HG02885 (cell line): ENCODE measurements around the gene CDC42EP1.
"Not testable (repeated sequence)": the region's sequence is repeated elsewhere in the genome, so short reads cannot be mapped to it uniquely, and the experiment has no call there.

Source experiments
- ATAC-seq: cut with Tn5 transposase; IDR thresholded peaks from one replicate; pipeline ENCODE4 v1.9.1; 2021; ENCODE audit warnings: mild to moderate bottlenecking; ENCODE audit not compliant: unreplicated experiment, poor library complexity

CDC42EP1 gene

GRCh38 chr22:37559901-37560607 is at the start of gene CDC42EP1:
CDC42EP1 (plus strand) TSS chr22:37560480; CDS start chr22:37566350, 5,870 bp downstream.
- no peak for ATAC-seq

GRCh38 chr22:37511395-37512104 is 48.7 kb upstream of the CDC42EP1 start:
- no peak for ATAC-seq

- ATAC-seq: no peak
Observed at GRCh38 chr22:37514526-37515051, 45.7 kb upstream of the CDC42EP1 start.

- ATAC-seq: no peak
Observed at GRCh38 chr22:37515901-37516300, 44.4 kb upstream of the CDC42EP1 start.

- ATAC-seq: no peak
Observed at GRCh38 chr22:37516456-37516855, 43.8 kb upstream of the CDC42EP1 start.

GRCh38 chr22:37517826-37518450 is 42.3 kb upstream of the CDC42EP1 start:
- ATAC-seq: no peak

- ATAC-seq: no peak
Observed at GRCh38 chr22:37518509-37519267, 41.6 kb upstream of the CDC42EP1 start.

GRCh38 chr22:37519268-37520195 is 40.7 kb upstream of the CDC42EP1 start, which contains the start of gene CARD10:
CARD10 (minus strand) TSS chr22:37519415; CDS start chr22:37519200, 215 bp downstream.
- no peak for ATAC-seq

- ATAC-seq: no peak
Observed at GRCh38 chr22:37520776-37521191, 39.5 kb upstream of the CDC42EP1 start.

- ATAC-seq: no peak
Observed at GRCh38 chr22:37521236-37521739, 39.0 kb upstream of the CDC42EP1 start.

- ATAC-seq: no peak
Observed at GRCh38 chr22:37522482-37522881, 37.8 kb upstream of the CDC42EP1 start.

GRCh38 chr22:37525073-37525745 is 35.1 kb upstream of the CDC42EP1 start:
- no peak for ATAC-seq

GRCh38 chr22:37525746-37526350 is 34.4 kb upstream of the CDC42EP1 start:
- no peak for ATAC-seq

- no peak for ATAC-seq
Observed at GRCh38 chr22:37526376-37526775, 33.9 kb upstream of the CDC42EP1 start.

GRCh38 chr22:37527081-37527752 is 33.1 kb upstream of the CDC42EP1 start:
- ATAC-seq: not testable (repeated sequence)

- ATAC-seq: not testable (repeated sequence)
Observed at GRCh38 chr22:37527952-37528351, 32.3 kb upstream of the CDC42EP1 start.

GRCh38 chr22:37529652-37530345 is 30.5 kb upstream of the CDC42EP1 start:
- ATAC-seq: no peak
